ENCODE measurements around the gene ALOX5AP.

DNA sequence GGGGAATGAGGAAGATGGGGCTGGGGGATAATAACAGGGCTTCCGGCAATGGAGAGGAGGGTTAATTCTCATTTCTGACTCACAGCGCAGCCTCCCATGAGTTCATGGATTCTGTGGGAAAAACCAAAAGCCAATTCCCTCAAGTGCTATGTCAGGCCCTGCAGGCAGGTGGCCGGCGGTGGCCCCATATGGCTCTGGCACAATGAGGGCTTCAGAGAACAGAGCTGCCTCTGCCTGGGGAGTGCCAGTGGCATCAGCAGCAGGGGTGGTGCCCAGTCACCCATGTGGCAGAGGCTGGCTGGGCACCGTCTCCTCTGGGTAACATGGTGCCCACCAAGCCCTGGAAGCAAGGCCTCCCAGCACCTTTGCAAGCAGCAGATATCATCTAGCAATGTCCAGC, 69.1 kb downstream of the ALOX5AP start:
- TF ChIP-seq POLR2A (IDR thresholded peaks at IDR 0.05; ENCODE audit: low read depth, low read length) (no peak), TAF1 (IDR thresholded peaks at IDR 0.05; ENCODE audit: low read depth, low read length) (no peak)
